DMS79 treated with DMSO at 0.1 percent for 48 hours (cell line): ENCODE measurements around the gene TUBGCP5.

ENCODE experiments used
- DNase-seq: peaks from one replicate; lab custom pipeline; 2025; lab: John Stamatoyannopoulos, UW

Gene TUBGCP5

DNA sequence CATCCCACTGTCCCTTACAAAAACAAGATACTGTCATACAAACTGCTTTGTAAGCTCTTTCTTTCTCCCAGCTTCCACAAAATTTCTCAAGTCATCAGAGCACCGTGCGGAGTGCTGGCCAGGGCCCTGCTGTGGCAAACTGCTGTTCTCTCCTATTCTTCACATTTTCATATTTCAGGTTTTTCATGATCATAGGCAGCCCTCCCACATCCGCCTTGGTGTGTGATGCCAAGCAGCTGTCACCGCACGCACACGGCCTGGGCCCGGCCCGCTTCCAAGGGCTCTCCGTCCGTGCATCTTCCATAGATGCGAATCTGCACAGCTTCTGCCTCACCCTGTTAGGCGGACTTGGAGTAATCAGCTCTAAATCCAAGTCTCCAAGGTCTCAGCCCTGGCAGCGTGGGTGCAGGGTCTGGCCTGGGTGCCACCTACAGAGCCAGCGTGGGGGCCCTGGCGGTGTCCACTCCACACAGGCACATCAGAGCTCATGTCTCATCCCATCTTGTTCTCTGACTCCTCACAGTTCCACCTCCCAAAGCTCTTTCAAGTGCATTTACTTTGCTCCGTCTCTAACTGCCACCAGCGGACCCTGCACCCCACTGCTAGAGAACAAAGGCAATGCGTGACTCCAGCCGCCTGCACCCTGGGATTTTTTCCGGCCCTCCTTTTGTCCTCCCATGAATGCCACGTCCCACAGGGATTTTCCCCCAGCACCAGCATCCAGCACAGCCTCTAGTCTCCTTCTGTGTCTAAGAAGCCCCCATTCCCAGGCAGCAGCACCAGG is 86.4 kb downstream of the TUBGCP5 start:
- no peak for DNase-seq

DNA sequence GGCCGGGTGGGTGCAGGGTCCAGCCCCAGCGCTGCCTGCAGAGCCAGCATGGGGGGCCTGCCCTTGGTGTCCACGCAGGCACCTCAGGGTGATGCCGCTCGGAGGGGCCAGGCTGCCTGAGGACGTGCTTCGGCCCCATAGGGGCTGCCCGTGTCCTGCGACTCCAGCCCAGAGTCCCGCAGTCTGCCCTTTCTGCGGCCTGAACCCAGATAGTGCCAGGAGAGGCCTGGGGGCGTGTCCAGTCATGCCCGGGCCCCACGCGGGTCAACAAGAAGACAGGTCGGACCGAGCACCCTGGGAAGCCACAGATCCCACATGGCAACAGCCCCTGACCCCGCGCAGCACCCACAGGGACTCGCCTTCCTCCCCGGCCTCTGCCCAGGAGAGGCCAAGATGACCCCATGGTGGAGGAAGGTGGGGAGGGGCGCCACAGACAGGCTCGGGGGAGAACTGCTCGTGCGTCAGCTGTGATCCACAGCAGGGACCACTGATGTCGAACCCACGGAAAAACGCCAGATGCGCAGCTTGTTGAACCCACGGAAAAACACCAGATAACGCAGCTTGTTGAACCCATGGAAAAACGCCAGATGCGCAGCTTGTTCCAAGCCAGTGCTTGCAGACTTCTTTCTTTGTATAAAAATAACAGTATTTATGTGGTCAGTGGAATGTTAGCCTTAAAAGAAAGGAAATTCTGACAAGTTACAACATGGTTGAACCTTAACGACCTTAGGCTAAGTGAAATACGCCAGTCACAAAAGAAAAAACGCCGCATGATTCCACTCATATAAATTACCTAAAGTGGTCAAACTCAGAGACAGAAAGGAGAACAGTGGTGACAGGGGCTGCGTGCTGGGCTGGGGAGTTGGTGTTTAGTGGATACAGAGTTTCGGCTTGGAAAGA is 87.7 kb downstream of the TUBGCP5 start:
- DNase-seq: no peak

DNA sequence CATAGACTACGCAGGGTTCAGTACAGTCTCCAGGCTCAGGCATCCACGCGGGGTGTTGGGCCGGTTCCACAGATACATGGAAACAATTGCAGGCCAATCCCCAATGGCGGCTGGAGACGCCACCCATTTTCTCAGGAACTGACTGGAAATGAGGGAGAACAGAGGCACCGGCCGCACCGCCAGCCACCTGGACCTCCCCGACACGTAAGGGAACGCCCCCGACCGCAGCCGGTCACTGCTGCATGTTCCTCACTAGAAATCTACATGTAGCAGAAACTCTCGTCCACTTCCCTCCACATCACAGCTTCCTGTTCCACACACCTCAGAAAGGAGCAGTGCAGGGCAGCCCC is 88.4 kb downstream of the TUBGCP5 start:
- DNase-seq: no peak

- DNase-seq: no peak
Measured at GRCh38 chr15:22950256-22950990, 88.9 kb downstream of the TUBGCP5 start.
